WTC11 (cell line): ENCODE measurements around the gene KLHL25. TPM values are rescaled to one million over a fixed set of nuclear protein-coding genes. Genes with fewer than 3 reads are reported as not detected.

Experiments used
- ATAC-seq: fragments of 200-7000 bp; cut with Tn5 transposase; 2 replicates; pipeline ENCODE4 v1.10.0; 2021; ENCODE audit warnings: mild to moderate bottlenecking, moderate library complexity
- CTCF ChIA-PET: fragments of 300-600 bp; sonication (Branson Sonifier 250); formaldehyde crosslinking; loops from one replicate; lab custom pipeline; 2021; ENCODE audit warnings: antibody characterized with exemption; lab: Charles Lee
- POLR2A ChIA-PET: fragments of 350-600 bp; sonication (Branson Sonifier 250); formaldehyde crosslinking; loops from one replicate; lab custom pipeline; 2021; ENCODE audit warnings: antibody characterized with exemption; lab: Charles Lee
- DNase-seq: peaks from one replicate; pipeline ENCODE4 v3.0.0; 2021; ENCODE audit warnings: low spot score
- H3K27ac Mint-ChIP-seq: 2 replicates; pipeline ENCODE4 v1.8.0; 2021; ENCODE audit warnings: mixed read lengths
- H3K27me3 Mint-ChIP-seq: 2 replicates; pipeline ENCODE4 v1.8.0; 2021; ENCODE audit warnings: low read depth, mild to moderate bottlenecking, moderate library complexity, mixed read lengths
- H3K36me3 Mint-ChIP-seq: 2 replicates; pipeline ENCODE4 v1.8.0; 2021; ENCODE audit warnings: mixed read lengths
- H3K4me1 Mint-ChIP-seq: 2 replicates; pipeline ENCODE4 v1.8.0; 2022; ENCODE audit warnings: mixed read lengths
- H3K4me3 Mint-ChIP-seq: 2 replicates; pipeline ENCODE4 v1.8.0; 2021; ENCODE audit warnings: mild to moderate bottlenecking, moderate library complexity, mixed read lengths
- H3K9me3 Mint-ChIP-seq: 2 replicates; pipeline ENCODE4 v1.8.0; 2021; ENCODE audit warnings: mixed read lengths
- AFF4 ChIP-seq: sonication (generic); formaldehyde crosslinking; IDR thresholded peaks from 2 replicates; pipeline ENCODE4 v1.8.1; 2023; ENCODE audit warnings: mild to moderate bottlenecking, missing genetic modification reagents, borderline replicate concordance
- ATF2 ChIP-seq: sonication (generic); formaldehyde crosslinking; IDR thresholded peaks from 2 replicates; pipeline ENCODE4 v1.8.1; 2022; ENCODE audit warnings: low read depth, missing genetic modification reagents, borderline replicate concordance
- ATF3 ChIP-seq: sonication (generic); formaldehyde crosslinking; conservative IDR thresholded peaks from 2 replicates; pipeline ENCODE4 v1.8.1; 2022; ENCODE audit warnings: mild to moderate bottlenecking, missing genetic modification reagents
- ATF6 ChIP-seq: sonication (generic); formaldehyde crosslinking; IDR thresholded peaks from 2 replicates; pipeline ENCODE4 v1.8.1; 2023; ENCODE audit warnings: mild to moderate bottlenecking, missing genetic modification reagents
- FOXJ3 ChIP-seq: sonication (generic); formaldehyde crosslinking; IDR thresholded peaks from 2 replicates; pipeline ENCODE4 v1.9.0; 2021; ENCODE audit warnings: missing genetic modification reagents, mild to moderate bottlenecking, borderline replicate concordance
- GTF2I ChIP-seq: fragments of 250-450 bp; sonication (Bioruptor Pico); conservative IDR thresholded peaks from 2 replicates; pipeline ENCODE4 v1.4.0; 2021; ENCODE audit warnings: mild to moderate bottlenecking
- MYBL2 ChIP-seq: sonication (generic); formaldehyde crosslinking; IDR thresholded peaks from 2 replicates; pipeline ENCODE4 v1.8.1; 2023; ENCODE audit warnings: mild to moderate bottlenecking, moderate library complexity, missing genetic modification reagents
- NR1H2 ChIP-seq: sonication (generic); formaldehyde crosslinking; IDR thresholded peaks from 2 replicates; pipeline ENCODE4 v1.9.0; 2021; ENCODE audit warnings: mild to moderate bottlenecking, moderate library complexity, missing genetic modification reagents
- TCF7 ChIP-seq: sonication (generic); formaldehyde crosslinking; IDR thresholded peaks from 2 replicates; pipeline ENCODE4 v1.8.0; 2022; ENCODE audit warnings: mild to moderate bottlenecking, low read depth, missing genetic modification reagents, moderate library complexity
- TEAD4 ChIP-seq: sonication (generic); formaldehyde crosslinking; IDR thresholded peaks from 2 replicates; pipeline ENCODE4 v1.8.0; 2022; ENCODE audit warnings: mild to moderate bottlenecking, missing genetic modification reagents
- USF1 ChIP-seq: sonication (generic); formaldehyde crosslinking; IDR thresholded peaks from 2 replicates; pipeline ENCODE4 v1.8.0; 2022; ENCODE audit warnings: mild to moderate bottlenecking, missing genetic modification reagents
- ZBTB21 ChIP-seq: sonication (generic); formaldehyde crosslinking; IDR thresholded peaks from 2 replicates; pipeline ENCODE4 v1.8.1; 2023; ENCODE audit warnings: mild to moderate bottlenecking, missing genetic modification reagents, borderline replicate concordance
- ZNF121 ChIP-seq: sonication (generic); formaldehyde crosslinking; IDR thresholded peaks from 2 replicates; pipeline ENCODE4 v1.8.0; 2023; ENCODE audit warnings: missing genetic modification reagents
- ZNF232 ChIP-seq: sonication (generic); formaldehyde crosslinking; IDR thresholded peaks from 2 replicates; pipeline ENCODE4 v1.8.0; 2022; ENCODE audit warnings: mild to moderate bottlenecking, missing genetic modification reagents
- ZNF263 ChIP-seq: sonication (generic); formaldehyde crosslinking; IDR thresholded peaks from 2 replicates; pipeline ENCODE4 v1.8.1; 2022; ENCODE audit warnings: low read depth, mild to moderate bottlenecking, moderate library complexity, missing genetic modification reagents
- ZNF671 ChIP-seq: fragments of 250-450 bp; sonication (Bioruptor Pico); IDR thresholded peaks from 2 replicates; pipeline ENCODE4 v1.8.0; 2021; ENCODE audit warnings: mild to moderate bottlenecking
- total RNA-seq: library from RNA; stranded (reverse); gene quantifications from 3 replicates; pipeline ENCODE4 v1.2.3, GENCODE V29; 2021

KLHL25 gene
- total RNA-seq, 1 experiment from 2014 or later: 14.1 TPM

GRCh38 chr15:85825719-85826118, 31.0 kb upstream of the KLHL25 start:
- DNase-seq (no peak), ATAC-seq (no peak)
- H3K27me3 Mint-ChIP-seq: no peaks in the 10 kb centered on the region
- no peak overlapping the region for H3K27ac Mint-ChIP-seq
- no peak overlapping the region for H3K4me3 Mint-ChIP-seq
- no peaks in the 10 kb centered on the region for H3K4me1 Mint-ChIP-seq
- no peak for TF ChIP-seq AFF4 (CRISPR knock-in tag)
- TF ChIP-seq NR1H2: no peak
- TF ChIP-seq ZNF121 (CRISPR knock-in tag): no peak
- TF ChIP-seq ATF3 (CRISPR knock-in tag): no peak
- no peak for TF ChIP-seq MYBL2 (CRISPR knock-in tag)
- TF ChIP-seq TEAD4 (CRISPR knock-in tag): no peak
- ChIA-PET POLR2A (no interaction called here), CTCF (interaction anchor here (0.8 to 1.2 kb wide), 3 partner anchors 9 to 96 kb away, joined by 3 to 5 read pairs (median 3); no protein-coding TSS in a partner anchor)
- no peaks in the 10 kb centered on the region for H3K36me3 Mint-ChIP-seq
- no peaks in the 10 kb centered on the region for H3K9me3 Mint-ChIP-seq

GRCh38 chr15:85825118-85825517, 30.4 kb upstream of the KLHL25 start:
- Mint-ChIP-seq H3K27ac (no peak overlapping the region), H3K9me3 (no peaks in the 10 kb centered on the region), H3K4me3 (no peak overlapping the region), H3K4me1 (no peaks in the 10 kb centered on the region), H3K27me3 (no peaks in the 10 kb centered on the region), H3K36me3 (no peaks in the 10 kb centered on the region)
- TF ChIP-seq ATF6 (CRISPR knock-in tag): no peak
- ChIA-PET CTCF (interaction anchor here (1.2 kb wide), 1 partner anchor 10 kb away, joined by 3 read pairs; no protein-coding TSS in a partner anchor), POLR2A (no interaction called here)
- no peak for ATAC-seq
- no peak for DNase-seq

- Mint-ChIP-seq H3K27me3 (no peaks in the 10 kb centered on the region), H3K4me3 (no peak overlapping the region), H3K9me3 (no peaks in the 10 kb centered on the region), H3K4me1 (no peaks in the 10 kb centered on the region), H3K27ac (no peak overlapping the region), H3K36me3 (no peaks in the 10 kb centered on the region)
- DNase-seq (no peak), ATAC-seq (no peak)
- ChIA-PET CTCF (no interaction called here), POLR2A (no interaction called here)
- TF ChIP-seq ZBTB21 (CRISPR knock-in tag) (no peak), ZNF263 (no peak), ZNF232 (no peak), USF1 (no peak), TCF7 (CRISPR knock-in tag) (no peak), FOXJ3 (no peak), GTF2I (CRISPR knock-in tag) (no peak), ATF2 (no peak), ZNF671 (CRISPR knock-in tag) (no peak)
Measured at GRCh38 chr15:85821545-85821944, 26.8 kb upstream of the KLHL25 start.
